DMS153 (cell line): ENCODE data around the gene SYNGR3.

Source experiments
- DNase-seq: peaks from one replicate; lab custom pipeline; 2025; lab: John Stamatoyannopoulos, UW

The SYNGR3 gene

GRCh38 chr16:2042171-2042985 is 52.6 kb downstream of the SYNGR3 start:
- DNase-seq = peak; percentile 92

- DNase-seq = peak; percentile 87
Observed at GRCh38 chr16:2042986-2043666, 53.4 kb downstream of the SYNGR3 start.
